Spleen (tissue), 11 donors: Measurements from ENCODE around the gene MAPKAP1. TPM values are rescaled to one million over a fixed set of nuclear protein-coding genes. Genes with fewer than 3 reads are reported as not detected.
A peak's percentile ranks its signal among the peaks of the same experiment; 100 is the strongest.

ENCODE experiments used
- DNase-seq: peaks from one replicate; pipeline ENCODE4 v3.0.0-alpha.2; 2020
- H3K27ac ChIP-seq, 8 donors: fragments of 200-600 bp; sonication (generic) in 7 of 8; 1 replicate in 4 of 8; 2 replicates in 4 of 8; pipeline versions ENCODE4 v1.5.0 to v1.8.0; 2016 to 2021; ENCODE audit warnings: inconsistent platforms in 4 of 8, mild to moderate bottlenecking in 4 of 8, moderate library complexity in 1 of 8
- H3K27me3 ChIP-seq, 7 donors: fragments of 200-600 bp; sonication (generic) in 6 of 7; replicated peaks in 1 of 7; 1 replicate in 4 of 7; 2 replicates in 3 of 7; pipeline versions ENCODE4 v1.5.0 to v1.8.0; 2016 to 2021; ENCODE audit warnings: inconsistent platforms in 3 of 7, mild to moderate bottlenecking in 1 of 7
- H3K36me3 ChIP-seq, 6 donors: fragments of 200-600 bp; sonication (generic) in 5 of 6; 1 replicate in 4 of 6; 2 replicates in 2 of 6; pipeline versions ENCODE4 v1.5.0 to v1.8.0; 2016 to 2021; ENCODE audit warnings: inconsistent platforms in 2 of 6
- H3K4me1 ChIP-seq, 6 donors: fragments of 200-600 bp; sonication (generic) in 5 of 6; 1 replicate in 3 of 6; 2 replicates in 3 of 6; pipeline versions ENCODE4 v1.5.0 to v1.8.0; 2016 to 2021; ENCODE audit warnings: inconsistent platforms in 3 of 6
- H3K4me3 ChIP-seq, 8 donors: fragments of 200-600 bp; sonication (generic) in 7 of 8; 1 replicate in 4 of 8; 2 replicates in 4 of 8; pipeline versions ENCODE4 v1.5.0 to v1.8.0; 2016 to 2021; ENCODE audit warnings: inconsistent platforms in 4 of 8, mild to moderate bottlenecking in 4 of 8, moderate library complexity in 2 of 8
- H3K9me3 ChIP-seq, 8 donors: fragments of 200-600 bp; sonication (generic) in 7 of 8; 1 replicate in 4 of 8; 2 replicates in 4 of 8; pipeline versions ENCODE4 v1.5.0 to v1.8.0; 2016 to 2021; ENCODE audit warnings: inconsistent platforms in 4 of 8
- CTCF ChIP-seq, 11 experiments: fragments of 200-600 bp in 7 of 11; fragments of 450-650 bp in 4 of 11; sonication (generic) in 4 of 11; IDR thresholded peaks in 8 of 11; conservative IDR thresholded peaks in 3 of 11; 1 replicate in 7 of 11; 2 replicates in 4 of 11; pipeline versions ENCODE4 v1.4.0 to v1.8.0; 2016 to 2021; ENCODE audit warnings: antibody characterized with exemption in 11 of 11, inconsistent platforms in 4 of 11, mild to moderate bottlenecking in 1 of 11
- POLR2A ChIP-seq, 3 donors: fragments of 450-650 bp; IDR thresholded peaks; one replicate each; pipeline ENCODE4 v1.5.1; 2017; ENCODE audit warnings: antibody characterized with exemption in 3 of 3, mild to moderate bottlenecking in 1 of 3
- POLR2AphosphoS5 ChIP-seq, 3 donors: sonication (generic); formaldehyde crosslinking; IDR thresholded peaks; one replicate each; pipeline ENCODE4 v1.5.1; 2017; ENCODE audit warnings: antibody characterized with exemption in 3 of 3
- WGBS, 5 donors: extraction: QIAGEN DNeasy Blood & Tissue Kit in 3 of 5; methylation state at CpG; one replicate each; pipeline versions ENCODE4 v1.1.5 to v1.1.7; 2013 to 2018; 5-methylcytosine and 5-hydroxymethylcytosine counted together
- intact Hi-C: fragments of 100-400 bp; cut with DNase I; formaldehyde crosslinking; loops from one replicate; pipeline ENCODE4 v1.15.0; 2023; ENCODE audit warnings: low total_unique reads
- polyA plus RNA-seq, 3 donors: library from polyadenylated mRNA; stranded (reverse); fragments of 200-250 nt; gene quantifications; one replicate each; pipeline ENCODE4 v1.2.1, GENCODE V29; 2013
- total RNA-seq, 7 donors: library from RNA; depleted of rRNA in 3 of 7; stranded (reverse); fragments of >200 nt in 3 of 7; fragmentation: NEBNext Ultra II Directional in 4 of 7; extraction: Animal tissue kit (Norgen Biotek cat#: 25700) in 4 of 7; gene quantifications; one replicate each; pipeline versions ENCODE4 v1.1.0 to v1.2.1, GENCODE V29; 2016 to 2021
- donor health status: healthy with polysubstance abuse.
- donor health status: DM: no; HTN: no; CAD: no; lungs with moderate emphysema.
- donor health status: DM: no; HTN: no; CAD: no.
- donor health status: Bipolar disorder and iron deficiency.
- donor health status: healthy.
- donor health status: DM: no; HTN: no; CAD: no.
- donor health status: DM: yes; HTN: yes; CAD: no.

MAPKAP1 gene
- total and polyA plus RNA-seq, 10 donors: 37.2 to 77.2 (median 60.4) TPM

GRCh38 chr9:125547368-125547767 lies 159.6 kb downstream of the MAPKAP1 start:
- intact Hi-C loops: no loop called here
- DNase-seq: no peak
- Histone ChIP-seq H3K4me1 (peaks cover 0 to 38% (median 12%) of the 10 kb centered on the region in 6 donors), H3K27ac (no peak overlapping the region), H3K4me3 (no peak overlapping the region), H3K27me3 (no peaks in the 10 kb centered on the region), H3K36me3 (peaks cover 0 to 42% (median 6%) of the 10 kb centered on the region in 6 donors), H3K9me3 (no peaks in the 10 kb centered on the region)
- TF ChIP-seq CTCF (IDR thresholded peaks at IDR 0.05 in 8 of 11, conservative IDR thresholded peaks at IDR 0.05 in 3 of 11) (no peak), POLR2A (IDR thresholded peaks at IDR 0.05) (no peak), POLR2AphosphoS5 (IDR thresholded peaks at IDR 0.05) (no peak)
- WGBS, 5 donors: 85 to 96% (median 93%) methylated on average over 7 of the region's 7 CpGs

DNA sequence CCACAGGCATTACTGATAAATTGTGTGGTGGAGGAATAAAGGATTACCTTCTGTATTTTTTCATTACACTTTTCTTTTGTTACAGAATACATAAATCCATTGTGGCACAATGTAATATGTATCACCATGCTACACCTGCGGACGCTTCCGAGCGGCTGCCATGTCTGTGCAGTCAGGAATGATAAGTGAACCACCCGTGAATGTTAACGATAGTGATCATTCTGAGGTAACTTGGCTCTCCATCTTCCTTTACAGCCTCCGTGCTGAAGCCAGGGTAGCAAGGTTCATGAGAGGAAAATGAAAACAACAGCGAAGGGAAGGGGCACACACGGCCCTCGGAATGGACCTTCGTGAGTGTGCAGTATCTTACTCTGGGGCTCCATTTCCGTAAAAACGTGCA lies 161.2 kb downstream of the MAPKAP1 start:
- 97 to 98% (median 97%) methylated on average over 13 of the region's 13 CpGs for WGBS, 5 donors
- no peak for TF ChIP-seq POLR2AphosphoS5 (IDR thresholded peaks at IDR 0.05)
- no peak for TF ChIP-seq CTCF (IDR thresholded peaks at IDR 0.05 in 8 of 11, conservative IDR thresholded peaks at IDR 0.05 in 3 of 11)
- TF ChIP-seq POLR2A (IDR thresholded peaks at IDR 0.05): no peak
- DNase-seq: no peak
- Histone ChIP-seq H3K27ac (no peak overlapping the region), H3K4me3 (no peak overlapping the region), H3K4me1 (peaks cover 0 to 24% (median 12%) of the 10 kb centered on the region in 6 donors), H3K27me3 (no peaks in the 10 kb centered on the region), H3K36me3 (peaks cover 0 to 57% (median 14%) of the 10 kb centered on the region in 6 donors), H3K9me3 (no peaks in the 10 kb centered on the region)
- intact Hi-C loops: no loop called here

DNA sequence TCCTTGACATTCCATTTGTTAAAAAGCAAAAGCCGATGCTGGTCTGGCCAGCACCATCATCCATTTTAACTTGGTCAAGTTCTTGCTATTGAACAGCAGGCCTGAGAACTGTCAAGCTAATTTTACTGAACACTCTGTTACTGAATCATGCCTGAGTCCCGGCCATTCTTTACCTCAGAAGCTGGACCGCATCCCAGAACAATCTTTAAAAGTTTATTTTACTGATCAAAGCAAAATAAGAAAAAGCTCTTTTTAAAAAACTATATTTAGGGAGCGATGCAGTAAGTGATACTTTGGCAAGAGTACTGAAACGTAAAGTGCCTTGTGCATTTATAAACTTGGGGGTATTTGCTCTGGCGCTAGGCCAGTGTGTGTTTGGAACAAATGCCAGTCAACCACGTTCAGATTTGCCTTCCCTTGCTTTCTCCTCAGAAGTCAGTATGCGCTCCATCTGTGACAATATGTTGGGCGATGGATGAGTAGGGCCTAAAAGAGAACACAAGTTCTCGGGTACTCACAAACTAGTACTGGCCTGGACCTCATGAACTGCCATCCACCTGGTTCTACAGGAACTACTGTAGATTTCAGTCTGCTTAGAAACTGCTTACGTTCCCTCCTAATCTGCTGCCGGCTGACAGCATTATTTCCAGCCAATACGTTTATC lies 161.9 kb downstream of the MAPKAP1 start:
- Histone ChIP-seq H3K4me1 (peaks cover 0 to 17% (median 9%) of the 10 kb centered on the region in 6 donors), H3K27me3 (no peaks in the 10 kb centered on the region), H3K27ac (peak overlapping the region in 4 of 8 donors; percentile 7 to 32 (median 16)), H3K9me3 (no peaks in the 10 kb centered on the region), H3K4me3 (no peak overlapping the region), H3K36me3 (peaks cover 0 to 63% (median 15%) of the 10 kb centered on the region in 6 donors)
- TF ChIP-seq POLR2AphosphoS5 (IDR thresholded peaks at IDR 0.05) (no peak), POLR2A (IDR thresholded peaks at IDR 0.05) (no peak), CTCF (IDR thresholded peaks at IDR 0.05 in 8 of 11, conservative IDR thresholded peaks at IDR 0.05 in 3 of 11) (no peak)
- intact Hi-C loops: no loop called here
- WGBS, 5 donors: 82 to 93% (median 90%) methylated on average over 13 of the region's 13 CpGs
- no peak for DNase-seq

DNA sequence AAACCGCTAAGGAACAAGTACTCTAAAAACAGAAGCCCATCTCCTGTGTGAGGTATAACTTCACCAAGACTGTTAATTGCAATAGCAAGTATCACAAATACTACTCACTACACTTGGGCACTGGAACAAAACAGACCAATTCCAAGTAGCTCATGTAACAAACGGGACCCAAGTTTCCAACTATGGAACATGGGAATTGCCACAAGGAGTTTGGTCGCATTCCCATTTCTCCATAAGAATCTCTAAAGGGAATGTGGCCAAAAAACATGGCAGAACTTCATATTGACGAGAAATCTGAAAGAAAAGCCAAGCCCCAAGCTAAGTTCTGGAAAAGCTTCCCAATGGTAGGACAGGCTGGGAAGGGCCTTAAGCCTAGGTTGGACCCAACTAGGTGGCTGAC lies 162.5 kb downstream of the MAPKAP1 start:
- no peaks in the 10 kb centered on the region for H3K9me3 ChIP-seq
- no peak overlapping the region for H3K4me3 ChIP-seq
- DNase-seq: no peak
- 91 to 98% (median 95%) methylated on average over 4 of the region's 4 CpGs for WGBS, 5 donors
- H3K27ac ChIP-seq: peak overlapping the region in 4 of 8 donors; percentile 7 to 32 (median 16)
- peaks cover 0 to 60% (median 15%) of the 10 kb centered on the region in 6 donors for H3K36me3 ChIP-seq
- intact Hi-C loops: no loop called here
- H3K27me3 ChIP-seq: no peaks in the 10 kb centered on the region
- H3K4me1 ChIP-seq: peaks cover 0 to 11% (median 3%) of the 10 kb centered on the region in 6 donors
- TF ChIP-seq POLR2AphosphoS5 (IDR thresholded peaks at IDR 0.05): no peak
- no peak for TF ChIP-seq CTCF (IDR thresholded peaks at IDR 0.05 in 8 of 11, conservative IDR thresholded peaks at IDR 0.05 in 3 of 11)
- no peak for TF ChIP-seq POLR2A (IDR thresholded peaks at IDR 0.05)
